ENCODE results near the gene PHLPP2. TPM values are rescaled to one million over a fixed set of nuclear protein-coding genes. Genes with fewer than 3 reads are reported as not detected.
"Not testable (repeated sequence)": the region's sequence is repeated elsewhere in the genome, so short reads cannot be mapped to it uniquely, and the experiment has no call there.

The PHLPP2 gene
- total and polyA plus RNA-seq, 2 experiments from 2014 or later, result 1.7 to 6.7 TPM

- H3K4me3 ChIP-seq, result no peak overlapping the region
- H3K4me1 ChIP-seq (ENCODE audit: low read depth), result no peaks in the 10 kb centered on the region
- DNase-seq (ENCODE audit: low read depth in 1 of 2, low spot score in 1 of 2), result peak in 1 of 2 donors; percentile 18
- H3K27ac ChIP-seq, result no peak overlapping the region
- TF ChIP-seq, protein P1, sequence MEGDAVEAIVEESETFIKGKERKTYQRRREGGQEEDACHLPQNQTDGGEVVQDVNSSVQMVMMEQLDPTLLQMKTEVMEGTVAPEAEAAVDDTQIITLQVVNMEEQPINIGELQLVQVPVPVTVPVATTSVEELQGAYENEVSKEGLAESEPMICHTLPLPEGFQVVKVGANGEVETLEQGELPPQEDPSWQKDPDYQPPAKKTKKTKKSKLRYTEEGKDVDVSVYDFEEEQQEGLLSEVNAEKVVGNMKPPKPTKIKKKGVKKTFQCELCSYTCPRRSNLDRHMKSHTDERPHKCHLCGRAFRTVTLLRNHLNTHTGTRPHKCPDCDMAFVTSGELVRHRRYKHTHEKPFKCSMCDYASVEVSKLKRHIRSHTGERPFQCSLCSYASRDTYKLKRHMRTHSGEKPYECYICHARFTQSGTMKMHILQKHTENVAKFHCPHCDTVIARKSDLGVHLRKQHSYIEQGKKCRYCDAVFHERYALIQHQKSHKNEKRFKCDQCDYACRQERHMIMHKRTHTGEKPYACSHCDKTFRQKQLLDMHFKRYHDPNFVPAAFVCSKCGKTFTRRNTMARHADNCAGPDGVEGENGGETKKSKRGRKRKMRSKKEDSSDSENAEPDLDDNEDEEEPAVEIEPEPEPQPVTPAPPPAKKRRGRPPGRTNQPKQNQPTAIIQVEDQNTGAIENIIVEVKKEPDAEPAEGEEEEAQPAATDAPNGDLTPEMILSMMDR (IDR thresholded peaks at IDR 0.05; ENCODE audit: low read depth, low read length), result no peak
- no peaks in the 10 kb centered on the region for H3K9me3 ChIP-seq (ENCODE audit: low read depth)
- no peaks in the 10 kb centered on the region for H3K36me3 ChIP-seq
- H3K27me3 ChIP-seq, result no peaks in the 10 kb centered on the region
Observed at GRCh38 chr16:71610447-71610846, 114.1 kb downstream of the PHLPP2 start.

GRCh38 chr16:71609066-71609465 lies 115.4 kb downstream of the PHLPP2 start:
- H3K4me1 ChIP-seq (ENCODE audit: low read depth), result no peaks in the 10 kb centered on the region
- H3K36me3 ChIP-seq, result no peaks in the 10 kb centered on the region
- TF ChIP-seq, protein P1 (IDR thresholded peaks at IDR 0.05; ENCODE audit: low read depth, low read length), result no peak
- H3K4me3 ChIP-seq, result no peak overlapping the region
- DNase-seq (ENCODE audit: low read depth in 1 of 2, low spot score in 1 of 2), result no peak
- H3K27ac ChIP-seq, result no peak overlapping the region
- H3K27me3 ChIP-seq, result no peaks in the 10 kb centered on the region
- H3K9me3 ChIP-seq (ENCODE audit: low read depth), result no peaks in the 10 kb centered on the region

DNA sequence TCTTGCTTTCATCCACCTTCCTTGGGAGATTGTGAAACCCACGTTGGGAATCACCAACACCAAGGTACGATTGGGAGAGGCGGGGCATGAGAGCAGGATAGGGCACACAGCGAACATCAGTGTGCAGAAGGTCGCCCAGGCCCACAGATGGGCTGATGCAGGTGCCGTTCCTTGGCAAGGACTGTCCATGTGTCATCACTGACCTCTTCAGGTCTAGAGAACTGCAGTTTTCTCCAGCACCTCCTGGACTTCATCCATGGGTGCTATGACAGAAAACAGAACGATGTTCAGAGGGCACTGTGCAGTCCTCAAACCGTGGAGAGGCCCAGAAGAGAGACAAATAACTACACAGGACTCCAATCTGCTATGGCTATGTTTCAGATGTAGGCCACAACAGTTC lies 123.7 kb downstream of the PHLPP2 start:
- Histone ChIP-seq H3K27ac (no peak overlapping the region), H3K4me3 (no peak overlapping the region), H3K4me1 (ENCODE audit: low read depth) (no peaks in the 10 kb centered on the region), H3K36me3 (no peaks in the 10 kb centered on the region), H3K9me3 (ENCODE audit: low read depth) (no peaks in the 10 kb centered on the region), H3K27me3 (no peaks in the 10 kb centered on the region)
- TF ChIP-seq, protein P1 (IDR thresholded peaks at IDR 0.05; ENCODE audit: low read depth, low read length), result no peak
- DNase-seq (ENCODE audit: low read depth in 1 of 2, low spot score in 1 of 2), result no peak

DNA sequence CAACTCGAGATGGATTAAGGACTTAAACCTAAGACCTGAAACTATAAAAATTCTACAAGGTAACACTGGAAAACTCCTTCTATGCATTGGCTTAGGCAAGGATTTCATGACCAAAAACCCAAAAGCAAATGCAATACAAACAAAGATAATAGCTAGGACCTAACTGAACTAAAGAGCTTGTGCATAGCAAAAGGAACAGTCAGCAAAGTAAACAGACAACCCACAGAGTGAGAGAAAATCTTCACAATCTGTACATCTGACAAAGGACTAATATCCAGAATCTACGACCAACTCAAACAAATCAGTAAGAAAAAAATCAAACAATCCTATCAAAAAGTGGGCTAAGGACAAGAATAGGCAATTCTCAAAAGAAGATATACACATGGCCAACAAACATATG lies 126.1 kb downstream of the PHLPP2 start:
- H3K4me3 ChIP-seq; DNase-seq (ENCODE audit: low read depth in 1 of 2, low spot score in 1 of 2): not testable (repeated sequence)

DNA sequence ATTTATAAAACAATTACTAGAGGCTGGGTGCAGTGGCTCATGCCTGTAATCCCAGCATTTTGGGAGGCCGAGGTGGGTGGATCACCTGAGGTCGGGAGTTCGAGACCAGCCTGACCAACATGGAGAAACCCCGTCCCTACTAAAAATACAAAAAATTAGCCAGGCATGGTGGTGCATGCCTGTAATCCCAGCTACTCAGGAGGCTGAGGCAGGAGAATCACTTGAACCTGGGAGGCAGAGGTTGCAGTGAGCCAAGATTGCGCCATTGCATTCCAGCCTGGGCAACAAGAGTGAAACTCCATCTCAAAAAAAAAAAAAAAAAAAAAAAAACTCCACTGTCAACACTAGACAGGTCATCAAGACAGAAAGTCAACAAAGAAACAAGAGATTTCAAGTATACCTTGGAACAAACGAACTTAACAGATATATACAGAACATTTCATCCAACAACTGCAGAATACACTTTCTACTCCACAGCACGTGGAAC lies 129.1 kb downstream of the PHLPP2 start:
- not testable (repeated sequence) for H3K9me3 ChIP-seq (ENCODE audit: low read depth); H3K36me3 ChIP-seq; H3K27me3 ChIP-seq; H3K27ac ChIP-seq; H3K4me1 ChIP-seq (ENCODE audit: low read depth); DNase-seq (ENCODE audit: low read depth in 1 of 2, low spot score in 1 of 2); H3K4me3 ChIP-seq

More for the DNA sequence above, 126.1 kb downstream of the PHLPP2 start:
- not testable (repeated sequence) for H3K27ac ChIP-seq; H3K9me3 ChIP-seq (ENCODE audit: low read depth); H3K36me3 ChIP-seq; H3K27me3 ChIP-seq; H3K4me1 ChIP-seq (ENCODE audit: low read depth)

Other genes starting within 250 kb of the PHLPP2 start
- 2.0 and 7.0 TPM in 2 replicates for gene ZNF19, start 235.4 kb downstream of the PHLPP2 start, total RNA-seq
- 4.5 and 6.1 TPM in 2 replicates for gene ZNF19, start 235.4 kb downstream of the PHLPP2 start, polyA plus RNA-seq
- 0.63 TPM in 1 of 2 replicates, not detected in the other for gene CHST4, start 198.3 kb downstream of the PHLPP2 start, total RNA-seq
- not detected in 2 replicates for gene CHST4, start 198.3 kb downstream of the PHLPP2 start, polyA plus RNA-seq
- gene TAT, start 147.6 kb downstream of the PHLPP2 start, total RNA-seq, result not detected in 2 replicates
- gene TAT, start 147.6 kb downstream of the PHLPP2 start, polyA plus RNA-seq, result 0.04 TPM in 2 replicates
- gene MARVELD3, start 98.5 kb downstream of the PHLPP2 start, total RNA-seq, result not detected in 2 replicates
- gene MARVELD3, start 98.5 kb downstream of the PHLPP2 start, polyA plus RNA-seq, result 0.44 and 0.51 TPM in 2 replicates
- 44.4 and 69.0 TPM in 2 replicates for gene AP1G1, start 84.1 kb upstream of the PHLPP2 start, total RNA-seq
- gene AP1G1, start 84.1 kb upstream of the PHLPP2 start, polyA plus RNA-seq, result 14.7 and 21.1 TPM in 2 replicates
- 16.0 and 20.9 TPM in 2 replicates for gene ATXN1L, start 121.3 kb upstream of the PHLPP2 start, total RNA-seq
- gene ATXN1L, start 121.3 kb upstream of the PHLPP2 start, polyA plus RNA-seq, result 6.8 and 12.6 TPM in 2 replicates
- gene ZNF821, start 159.5 kb upstream of the PHLPP2 start, total RNA-seq, result 24.9 and 25.1 TPM in 2 replicates
- 19.6 and 28.7 TPM in 2 replicates for gene ZNF821, start 159.5 kb upstream of the PHLPP2 start, polyA plus RNA-seq
- gene IST1, start 170.8 kb upstream of the PHLPP2 start, total RNA-seq, result 180 and 248 TPM in 2 replicates
- 164 and 227 TPM in 2 replicates for gene IST1, start 170.8 kb upstream of the PHLPP2 start, polyA plus RNA-seq